ENCODE results near the gene IGFBP2.

DNA sequence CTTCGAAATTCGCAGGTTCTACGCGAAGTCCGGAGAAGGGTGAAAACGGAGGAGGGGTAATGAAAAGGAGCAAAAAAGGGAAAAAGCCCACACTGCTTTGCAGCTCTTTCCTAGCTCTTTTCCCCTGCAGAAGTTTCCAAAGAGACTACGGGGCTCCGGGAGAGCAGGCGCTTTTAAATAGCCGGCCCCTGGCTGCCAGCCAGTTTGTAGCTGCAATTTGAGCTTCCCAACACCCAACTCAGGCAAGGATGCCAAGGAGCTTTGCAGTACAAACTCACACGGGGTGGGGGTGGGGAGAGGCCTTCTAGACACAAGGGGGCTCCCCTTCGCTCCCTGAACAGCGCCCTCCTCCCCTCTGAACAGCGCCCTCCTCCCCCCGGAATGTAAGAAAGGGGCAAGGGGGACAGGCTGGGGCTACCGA lies 62.2 kb downstream of the IGFBP2 start, which contains the start of gene IGFBP5:
- TF ChIP-seq, protein P1, sequence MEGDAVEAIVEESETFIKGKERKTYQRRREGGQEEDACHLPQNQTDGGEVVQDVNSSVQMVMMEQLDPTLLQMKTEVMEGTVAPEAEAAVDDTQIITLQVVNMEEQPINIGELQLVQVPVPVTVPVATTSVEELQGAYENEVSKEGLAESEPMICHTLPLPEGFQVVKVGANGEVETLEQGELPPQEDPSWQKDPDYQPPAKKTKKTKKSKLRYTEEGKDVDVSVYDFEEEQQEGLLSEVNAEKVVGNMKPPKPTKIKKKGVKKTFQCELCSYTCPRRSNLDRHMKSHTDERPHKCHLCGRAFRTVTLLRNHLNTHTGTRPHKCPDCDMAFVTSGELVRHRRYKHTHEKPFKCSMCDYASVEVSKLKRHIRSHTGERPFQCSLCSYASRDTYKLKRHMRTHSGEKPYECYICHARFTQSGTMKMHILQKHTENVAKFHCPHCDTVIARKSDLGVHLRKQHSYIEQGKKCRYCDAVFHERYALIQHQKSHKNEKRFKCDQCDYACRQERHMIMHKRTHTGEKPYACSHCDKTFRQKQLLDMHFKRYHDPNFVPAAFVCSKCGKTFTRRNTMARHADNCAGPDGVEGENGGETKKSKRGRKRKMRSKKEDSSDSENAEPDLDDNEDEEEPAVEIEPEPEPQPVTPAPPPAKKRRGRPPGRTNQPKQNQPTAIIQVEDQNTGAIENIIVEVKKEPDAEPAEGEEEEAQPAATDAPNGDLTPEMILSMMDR (IDR thresholded peaks at IDR 0.05): no peak
- TF ChIP-seq POLR2A (IDR thresholded peaks at IDR 0.05): peak; percentile 84
- TF ChIP-seq POLR2AphosphoS5 (IDR thresholded peaks at IDR 0.05): peak; percentile 90 to 93 (median 93)
- no peak for TF ChIP-seq EP300 (IDR thresholded peaks at IDR 0.05; ENCODE audit: low read depth)
